HG02571 (cell line): ENCODE results near the gene TUT1.
A peak's percentile ranks its signal among the peaks of the same experiment; 100 is the strongest.

ENCODE experiments used
- ATAC-seq: cut with Tn5 transposase; IDR thresholded peaks from one replicate; pipeline ENCODE4 v1.9.1; 2021; ENCODE audit warnings: mild to moderate bottlenecking, moderate library complexity; ENCODE audit not compliant: unreplicated experiment

TUT1 gene

DNA sequence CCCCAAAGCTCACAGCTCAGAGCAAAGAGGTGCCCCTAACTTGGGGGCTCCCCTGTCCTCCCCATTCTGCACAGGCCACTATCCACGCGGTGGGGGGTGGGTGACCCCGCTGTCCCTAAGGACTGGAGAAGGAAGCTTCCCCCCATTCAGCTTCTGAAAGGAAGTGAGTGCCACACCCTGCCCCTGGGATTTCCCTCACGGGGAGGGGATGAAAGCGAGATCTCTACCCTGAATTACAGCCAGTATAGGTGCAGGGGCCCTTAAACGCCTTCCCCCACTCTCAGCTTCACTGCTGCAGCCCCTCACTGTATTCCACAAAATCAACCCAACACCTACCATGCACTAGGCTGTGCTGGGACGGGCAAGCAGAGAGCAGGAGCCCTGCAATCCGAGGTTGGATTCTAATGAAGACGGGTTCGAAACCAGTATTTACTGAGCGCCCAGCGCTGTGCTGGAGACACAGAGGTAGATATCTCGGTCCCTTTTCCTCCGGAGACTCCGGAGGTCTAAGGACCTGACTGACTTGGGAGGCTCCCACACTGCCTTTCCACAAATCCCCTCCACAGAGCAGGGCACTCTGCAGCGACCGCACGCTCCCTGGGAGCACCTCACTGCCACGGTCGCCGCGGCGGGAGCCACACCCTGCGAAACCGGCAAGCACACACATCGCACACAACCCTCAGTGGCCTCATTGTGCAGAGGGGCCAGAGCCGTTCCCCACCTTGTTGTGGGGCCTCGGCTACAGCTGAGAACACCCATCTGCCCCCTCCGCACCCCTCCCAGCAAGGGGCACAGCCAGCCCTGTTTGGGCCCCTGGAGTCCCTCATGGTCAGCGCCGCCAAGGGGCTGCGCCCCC lies 46.5 kb downstream of the TUT1 start:
- ATAC-seq: no peak

DNA sequence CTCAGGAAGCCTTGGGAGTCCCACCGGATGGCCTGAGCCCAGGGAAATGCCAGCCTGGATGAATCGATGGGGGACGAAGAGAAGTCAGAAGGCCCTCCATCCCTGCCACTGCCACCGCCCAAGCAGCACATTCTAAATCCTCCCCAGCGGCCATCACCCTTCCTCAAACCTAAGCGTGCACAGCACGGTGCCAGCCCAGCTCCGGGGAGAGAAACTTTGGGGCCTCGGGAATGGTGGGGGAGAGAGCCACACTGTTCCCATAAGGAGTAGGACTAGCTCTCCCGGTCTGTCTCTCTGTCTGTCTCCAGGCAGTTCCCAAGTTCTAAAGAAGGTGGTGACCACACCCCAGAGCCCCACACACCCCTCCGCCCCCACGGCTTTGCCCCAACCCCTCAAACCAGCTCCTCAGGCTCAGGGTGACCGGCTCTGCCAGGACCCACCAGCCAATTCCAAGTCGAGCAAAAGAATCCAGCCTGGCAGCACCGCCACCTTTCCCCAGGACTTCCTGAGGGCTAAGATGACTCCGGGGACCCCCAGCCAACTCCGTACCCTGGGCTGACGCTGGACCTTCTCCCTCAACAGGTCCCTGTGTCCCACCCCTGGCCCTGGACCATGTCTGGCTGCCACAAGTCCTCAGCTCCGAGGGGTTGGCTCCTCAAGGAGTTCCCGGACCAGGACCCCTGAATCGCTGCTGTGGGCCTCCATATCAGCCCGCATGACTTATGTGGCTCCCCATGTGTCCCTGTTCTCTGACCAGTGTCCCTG lies 47.5 kb downstream of the TUT1 start:
- no peak for ATAC-seq

DNA sequence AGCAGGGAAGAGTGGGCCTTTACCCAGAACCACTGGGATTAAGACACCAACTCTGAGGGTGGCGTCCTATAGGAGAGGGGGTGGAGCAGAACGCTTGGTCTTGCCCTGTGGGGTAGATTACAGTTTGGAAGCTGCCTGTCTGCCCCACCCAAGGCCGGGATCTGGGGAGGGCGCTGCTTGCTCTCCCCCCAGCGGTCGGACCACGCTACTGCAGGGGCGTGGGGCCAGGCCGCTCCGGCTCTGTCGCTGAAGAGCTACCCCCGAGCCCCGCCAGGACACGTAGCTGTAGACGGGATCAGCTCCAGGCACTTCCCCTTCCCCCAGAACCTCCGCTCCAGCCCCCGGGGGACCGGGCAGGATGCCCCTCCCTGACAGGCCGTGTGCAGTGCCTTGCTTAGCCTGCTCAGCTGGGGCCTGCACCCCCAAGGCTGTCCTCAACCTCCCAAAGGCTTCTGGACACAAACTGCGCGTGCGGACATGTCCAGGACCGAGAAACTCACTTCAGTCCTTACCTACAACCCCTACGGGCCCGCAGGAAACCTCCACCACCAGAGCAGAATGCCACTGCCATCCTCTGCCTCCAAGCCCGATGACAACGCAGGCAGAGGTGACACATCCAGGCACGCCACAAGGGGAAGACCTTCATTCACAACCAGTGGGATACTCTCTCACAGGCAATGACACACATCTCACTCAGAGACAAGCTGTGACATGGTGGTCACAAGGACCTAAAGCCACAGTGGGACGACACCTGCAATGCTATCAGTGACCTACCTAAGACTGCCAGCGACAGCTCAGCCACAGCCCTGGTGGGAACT lies 48.4 kb downstream of the TUT1 start:
- no peak for ATAC-seq

DNA sequence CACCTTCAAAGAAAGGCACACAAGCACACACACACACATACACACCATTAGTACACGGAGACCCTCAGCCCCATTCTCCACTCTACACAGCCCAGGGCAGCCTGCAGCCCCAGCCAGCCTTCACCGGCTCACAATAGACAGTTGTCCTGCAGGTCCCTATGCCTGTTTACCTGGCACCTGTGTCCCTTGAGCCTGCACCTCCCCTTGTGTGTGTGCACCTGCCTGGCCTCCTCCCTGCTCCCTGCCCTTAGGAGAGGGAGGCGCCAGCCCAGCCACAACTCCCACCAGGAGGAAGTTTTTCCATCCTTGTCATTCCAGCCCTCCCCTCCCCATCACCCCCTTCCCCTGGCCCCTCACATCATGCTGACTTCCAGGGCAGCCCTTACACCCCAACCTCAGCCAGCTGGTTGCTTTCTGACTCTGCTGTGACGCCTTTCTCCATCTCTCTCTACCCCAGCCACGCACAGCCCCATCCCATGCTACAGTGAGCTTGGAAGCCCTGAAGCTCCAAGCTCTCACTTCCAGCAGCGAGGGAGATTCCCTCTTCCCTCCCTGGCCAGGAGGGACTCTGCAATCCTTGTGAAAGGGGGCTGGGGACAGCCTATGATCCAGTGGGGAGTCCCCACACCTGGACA lies 49.1 kb downstream of the TUT1 start:
- ATAC-seq: no peak

DNA sequence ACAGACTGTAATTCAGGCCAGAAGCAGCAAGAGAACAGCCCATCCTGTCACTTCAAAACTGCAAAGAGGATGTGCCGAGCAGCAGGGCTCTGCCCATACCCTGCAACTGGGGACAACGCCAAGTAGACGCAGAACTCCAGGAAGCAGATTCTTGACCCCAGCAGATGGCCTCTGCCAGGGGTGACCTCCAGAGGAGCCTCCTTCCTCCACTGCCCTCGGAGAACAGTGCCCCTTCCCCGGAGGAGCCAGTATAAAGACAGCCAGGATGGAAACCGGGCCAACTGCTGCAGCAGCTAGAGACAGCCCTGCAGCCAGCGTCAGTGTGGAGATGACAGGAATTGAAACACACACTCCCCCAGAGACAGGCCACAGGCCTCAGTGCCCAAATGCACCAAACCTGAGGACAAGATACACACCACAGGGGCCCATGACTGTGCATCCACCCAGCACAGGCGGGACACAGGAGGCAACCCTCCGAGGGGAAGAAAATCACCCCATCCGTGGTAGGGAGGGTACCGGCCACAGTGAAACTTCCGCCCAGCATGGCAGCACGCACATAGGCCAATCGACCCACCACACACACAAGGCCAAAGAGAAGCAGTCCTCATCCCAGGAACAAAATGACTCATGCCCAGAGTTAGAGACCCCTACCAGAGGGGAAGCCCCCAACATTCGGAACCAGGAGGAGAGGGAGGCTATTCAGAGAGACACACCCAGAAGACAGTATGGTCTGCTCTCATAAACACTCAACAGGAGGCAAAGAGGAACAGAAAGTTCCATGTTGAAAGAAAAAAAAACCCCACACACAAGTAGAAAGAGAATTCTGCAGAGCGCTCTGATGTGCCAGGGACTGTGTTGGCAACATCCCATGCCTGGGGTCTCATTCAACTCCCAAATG lies 50.3 kb downstream of the TUT1 start:
- peak; percentile 40 for ATAC-seq

DNA sequence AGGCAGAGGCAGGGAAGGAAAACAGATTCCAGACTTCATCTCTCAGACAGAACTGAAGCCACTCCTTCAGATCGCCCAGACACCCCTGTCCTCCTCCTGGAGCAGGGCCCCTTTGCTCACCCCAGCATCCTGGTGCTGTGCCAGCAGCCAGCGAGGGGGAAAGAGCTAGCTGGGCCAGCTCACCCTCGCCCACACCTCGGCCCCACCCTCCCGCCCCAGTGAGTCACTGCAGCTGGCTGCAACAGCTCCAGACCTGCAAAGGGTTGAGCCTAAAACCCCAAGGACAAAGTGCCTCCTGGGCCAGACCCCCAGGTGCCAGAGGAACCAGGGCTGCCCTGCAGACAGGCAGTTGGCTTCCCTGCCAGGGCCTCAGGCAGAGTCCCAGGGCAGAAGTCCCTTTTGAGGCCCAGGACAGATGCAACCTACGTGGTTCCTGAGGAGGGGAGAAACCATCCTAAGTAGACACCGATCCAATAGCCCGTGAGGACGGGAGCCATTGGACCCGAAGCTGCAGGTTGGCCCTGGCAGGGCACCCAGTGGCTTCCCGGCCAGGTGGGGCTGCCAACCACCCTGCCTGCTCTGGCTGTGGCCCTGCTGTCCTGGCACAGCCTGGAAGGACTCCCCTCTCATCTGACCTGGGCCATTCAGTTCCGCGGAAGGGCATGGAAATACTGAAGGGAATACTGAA lies 51.9 kb downstream of the TUT1 start:
- ATAC-seq: no peak

DNA sequence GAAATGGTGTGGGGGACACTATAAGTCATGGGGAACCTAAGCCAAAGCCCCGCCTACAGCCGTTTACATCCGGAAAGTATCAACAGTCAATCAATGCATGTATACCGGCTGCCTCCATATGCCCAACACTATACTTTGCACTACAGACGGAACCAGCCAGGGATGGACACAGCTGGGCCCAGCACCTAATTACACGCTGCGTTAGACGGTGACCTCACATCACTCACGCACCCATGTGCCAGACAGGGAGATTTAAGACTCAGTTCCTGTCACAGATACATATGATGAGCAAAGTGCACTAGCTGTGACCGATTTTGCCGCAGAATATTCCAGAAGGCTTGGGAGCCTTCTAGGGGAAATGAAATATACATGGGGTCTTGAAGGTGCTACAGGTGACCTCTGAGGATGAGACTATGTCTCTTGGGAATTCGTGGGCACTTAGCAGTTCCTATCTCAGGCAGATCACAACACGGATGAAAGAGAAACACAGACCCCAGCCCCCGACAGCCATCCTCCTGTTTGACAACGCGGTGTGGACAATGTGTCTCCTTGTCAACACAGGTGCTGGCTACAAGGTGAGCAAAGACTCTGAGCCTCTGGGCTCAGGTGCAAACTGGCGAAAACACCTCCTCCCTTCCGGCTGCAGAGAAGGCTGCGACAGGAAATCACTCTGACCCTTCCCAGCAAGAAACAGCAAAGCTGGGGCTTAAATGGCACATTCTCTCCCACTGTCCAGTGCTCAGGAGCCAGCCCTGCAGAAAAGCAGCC lies 52.7 kb downstream of the TUT1 start:
- no peak for ATAC-seq

DNA sequence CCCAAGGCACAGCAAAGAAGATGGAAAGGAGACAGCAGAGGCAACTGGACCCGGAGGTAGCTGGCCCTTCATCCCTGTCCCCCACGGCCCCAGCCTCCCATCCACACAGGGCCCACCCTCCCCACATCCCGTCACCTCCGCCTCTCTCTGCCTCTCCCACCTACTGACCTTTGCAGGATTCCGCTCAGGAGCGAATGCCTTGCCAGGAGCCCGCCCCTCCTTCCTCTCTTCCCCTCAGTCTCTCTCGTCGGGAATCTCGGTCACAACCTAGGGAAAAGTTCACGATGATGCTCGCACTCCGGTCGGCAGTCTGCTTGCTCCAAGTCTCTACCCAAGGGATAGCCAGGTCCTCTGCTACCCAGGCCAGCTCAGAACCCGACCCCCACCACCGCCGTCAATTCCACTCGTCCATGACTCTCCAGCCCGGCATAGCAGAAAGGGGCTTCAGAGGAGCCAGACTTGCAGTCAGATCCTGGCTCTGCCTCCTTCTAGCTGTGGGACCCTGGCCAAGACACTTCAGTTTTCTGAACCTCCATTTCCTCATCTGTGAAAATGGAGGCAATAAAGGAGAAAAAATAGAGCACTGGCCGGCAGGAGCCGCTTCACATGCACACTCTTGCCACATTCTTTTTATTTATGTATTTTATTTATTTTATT lies 54.9 kb downstream of the TUT1 start:
- ATAC-seq: no peak

DNA sequence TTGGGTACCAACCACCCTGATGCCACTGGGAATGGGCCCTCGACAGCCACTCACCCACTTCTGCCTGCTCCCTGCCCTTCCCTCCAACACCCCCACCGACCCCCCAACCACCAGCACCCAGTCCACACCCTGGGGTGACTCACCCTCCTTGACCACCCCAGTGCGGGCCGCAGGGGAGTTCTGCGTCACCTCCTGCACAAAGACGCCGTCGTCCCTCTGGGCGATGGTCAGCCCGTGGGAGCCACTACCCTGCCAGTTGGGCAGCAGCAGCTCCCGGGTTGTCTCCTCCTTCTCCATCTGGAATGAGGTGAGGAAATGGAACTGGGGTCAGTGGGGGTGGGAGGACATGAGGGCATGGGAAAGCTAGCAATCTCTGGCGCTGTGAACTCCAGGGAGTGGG lies 55.5 kb downstream of the TUT1 start:
- ATAC-seq: no peak

DNA sequence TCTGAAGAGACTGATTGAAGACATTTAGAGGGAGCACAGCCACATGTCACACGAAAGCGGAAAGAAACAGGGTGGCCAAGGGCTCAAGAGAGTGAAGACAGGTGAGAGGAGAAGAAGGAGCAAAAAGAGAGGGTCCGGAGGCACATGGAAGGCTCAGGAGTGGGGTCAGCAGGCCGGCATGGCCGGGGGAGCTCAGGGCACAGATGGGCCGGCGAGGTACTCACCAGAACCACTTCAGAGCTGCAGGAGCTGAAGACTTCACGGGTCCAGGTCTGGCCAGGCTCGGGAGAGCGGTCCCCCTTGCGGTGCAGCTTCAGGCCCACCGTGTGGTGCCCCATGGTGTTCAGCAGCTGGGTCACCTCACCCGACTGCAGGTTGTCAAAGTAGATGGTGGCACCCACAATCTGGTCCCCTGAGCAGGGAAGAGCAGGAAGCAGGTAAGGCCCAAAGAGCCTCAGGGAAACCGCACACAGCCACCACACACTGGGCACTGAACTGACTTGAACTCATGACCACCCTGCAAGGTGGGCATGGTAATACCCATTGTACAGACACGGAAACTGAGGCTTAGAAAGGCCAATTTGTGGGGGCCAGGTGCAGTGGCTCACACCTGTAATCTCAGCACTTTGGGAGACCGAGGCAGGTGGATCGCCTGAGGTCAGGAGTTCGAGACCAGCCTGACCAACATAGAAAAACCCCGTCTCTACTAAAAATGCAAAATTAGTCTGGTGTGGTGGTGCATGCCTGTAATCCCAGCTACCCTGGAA lies 56.4 kb downstream of the TUT1 start:
- no peak for ATAC-seq

DNA sequence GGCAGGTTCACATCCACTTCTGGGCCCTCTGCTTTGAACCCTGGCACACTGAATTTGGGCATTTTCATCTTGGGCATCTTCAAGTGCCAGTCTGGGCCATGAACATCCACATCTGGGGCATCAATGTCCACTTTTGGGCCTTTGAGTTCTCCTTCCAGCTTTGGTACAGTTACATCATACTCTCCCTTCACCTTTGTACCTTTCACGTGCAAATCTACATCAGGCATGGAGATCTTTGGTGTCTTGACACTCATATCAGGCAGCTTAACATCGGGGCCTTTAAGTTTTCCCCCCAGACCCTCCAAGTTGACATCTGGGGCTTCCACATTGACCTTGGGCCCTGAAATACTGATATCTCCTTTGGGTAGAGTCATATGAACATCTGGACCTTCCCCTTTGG lies 59.2 kb downstream of the TUT1 start:
- no peak for ATAC-seq
